Epithelial cell of esophagus (primary cell): ENCODE measurements around the gene CNTROB.
A peak's percentile ranks its signal among the peaks of the same experiment; 100 is the strongest.

ENCODE experiments used
- DNase-seq: peaks from one replicate; pipeline ENCODE4 v3.0.0; 2010; ENCODE audit warnings: low read depth
- H3K4me3 ChIP-seq: 2 replicates; pipeline ENCODE4 v1.5.1; 2011; ENCODE audit warnings: mild to moderate bottlenecking, low read length, control low read depth
- TF ChIP-seq, protein P1 (sequence below): IDR thresholded peaks from 2 replicates; pipeline ENCODE4 v1.5.1; 2011; ENCODE audit warnings: low read depth, mild to moderate bottlenecking, low read length, control low read depth, inconsistent platforms; ENCODE audit not compliant: insufficient read depth; ENCODE audit errors: missing control alignments

The CNTROB gene

DNA sequence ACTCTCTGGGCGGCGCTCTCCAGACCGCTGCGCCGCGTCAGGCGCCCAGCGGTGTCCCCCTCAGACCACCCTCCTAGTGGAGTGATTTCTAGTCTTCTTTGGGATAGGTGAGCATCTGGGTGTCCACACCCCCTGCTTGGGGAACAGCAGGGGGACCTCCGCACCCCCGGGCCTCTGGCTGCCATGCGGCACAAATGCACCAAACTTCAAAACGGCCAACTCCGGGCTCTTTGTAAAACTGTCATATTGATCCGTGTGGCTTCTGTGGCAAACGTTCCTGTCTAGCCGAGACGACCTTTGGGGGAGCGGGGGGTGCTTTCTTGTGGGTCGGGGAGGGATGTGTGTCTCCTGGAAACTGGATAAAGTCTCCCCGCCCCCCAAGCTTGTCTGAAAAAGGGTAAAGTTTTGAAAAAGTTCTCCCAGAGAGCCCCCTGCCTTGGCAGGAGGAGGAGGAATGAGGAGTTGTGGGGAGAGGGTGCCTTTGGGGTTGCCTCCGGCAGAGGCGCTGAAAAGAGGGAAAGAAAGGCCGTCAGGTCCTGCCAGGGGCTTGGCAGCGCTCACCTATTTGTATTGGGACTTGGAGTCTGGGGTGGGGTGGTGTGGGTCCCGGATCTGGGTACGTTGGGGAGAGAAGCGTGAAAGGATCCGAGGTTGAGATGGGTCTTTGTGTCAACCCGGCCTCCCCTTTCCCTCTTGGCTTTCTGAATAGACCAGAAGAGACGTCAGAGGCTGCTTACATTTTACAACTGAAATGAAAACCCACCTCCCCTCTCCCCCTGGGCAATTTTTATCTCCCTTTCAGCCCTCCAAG, 45.6 kb upstream of the CNTROB start:
- peak overlapping the region; percentile 82 for H3K4me3 ChIP-seq
- no peak for DNase-seq
- TF ChIP-seq, protein P1, sequence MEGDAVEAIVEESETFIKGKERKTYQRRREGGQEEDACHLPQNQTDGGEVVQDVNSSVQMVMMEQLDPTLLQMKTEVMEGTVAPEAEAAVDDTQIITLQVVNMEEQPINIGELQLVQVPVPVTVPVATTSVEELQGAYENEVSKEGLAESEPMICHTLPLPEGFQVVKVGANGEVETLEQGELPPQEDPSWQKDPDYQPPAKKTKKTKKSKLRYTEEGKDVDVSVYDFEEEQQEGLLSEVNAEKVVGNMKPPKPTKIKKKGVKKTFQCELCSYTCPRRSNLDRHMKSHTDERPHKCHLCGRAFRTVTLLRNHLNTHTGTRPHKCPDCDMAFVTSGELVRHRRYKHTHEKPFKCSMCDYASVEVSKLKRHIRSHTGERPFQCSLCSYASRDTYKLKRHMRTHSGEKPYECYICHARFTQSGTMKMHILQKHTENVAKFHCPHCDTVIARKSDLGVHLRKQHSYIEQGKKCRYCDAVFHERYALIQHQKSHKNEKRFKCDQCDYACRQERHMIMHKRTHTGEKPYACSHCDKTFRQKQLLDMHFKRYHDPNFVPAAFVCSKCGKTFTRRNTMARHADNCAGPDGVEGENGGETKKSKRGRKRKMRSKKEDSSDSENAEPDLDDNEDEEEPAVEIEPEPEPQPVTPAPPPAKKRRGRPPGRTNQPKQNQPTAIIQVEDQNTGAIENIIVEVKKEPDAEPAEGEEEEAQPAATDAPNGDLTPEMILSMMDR: no peak

GRCh38 chr17:7887038-7887481, 44.9 kb upstream of the CNTROB start:
- peak overlapping the region; percentile 82 for H3K4me3 ChIP-seq
- TF ChIP-seq, protein P1: peak; percentile 36
- DNase-seq: no peak

GRCh38 chr17:7887482-7888183, 44.4 kb upstream of the CNTROB start:
- DNase-seq: peak; percentile 95
- peak overlapping the region; percentile 82 for H3K4me3 ChIP-seq
- TF ChIP-seq, protein P1: no peak

- H3K4me3 ChIP-seq: peak within 1 kb of the TSS; percentile 82
- TF ChIP-seq, protein P1: no peak
- peak; percentile 95 for DNase-seq
Observed at GRCh38 chr17:7888184-7888920, 43.7 kb upstream of the CNTROB start, which contains the start of gene CHD3. Gene CHD3 (plus strand): TSS chr17:7888789. CDS start chr17:7889001, 212 bp downstream.

DNA sequence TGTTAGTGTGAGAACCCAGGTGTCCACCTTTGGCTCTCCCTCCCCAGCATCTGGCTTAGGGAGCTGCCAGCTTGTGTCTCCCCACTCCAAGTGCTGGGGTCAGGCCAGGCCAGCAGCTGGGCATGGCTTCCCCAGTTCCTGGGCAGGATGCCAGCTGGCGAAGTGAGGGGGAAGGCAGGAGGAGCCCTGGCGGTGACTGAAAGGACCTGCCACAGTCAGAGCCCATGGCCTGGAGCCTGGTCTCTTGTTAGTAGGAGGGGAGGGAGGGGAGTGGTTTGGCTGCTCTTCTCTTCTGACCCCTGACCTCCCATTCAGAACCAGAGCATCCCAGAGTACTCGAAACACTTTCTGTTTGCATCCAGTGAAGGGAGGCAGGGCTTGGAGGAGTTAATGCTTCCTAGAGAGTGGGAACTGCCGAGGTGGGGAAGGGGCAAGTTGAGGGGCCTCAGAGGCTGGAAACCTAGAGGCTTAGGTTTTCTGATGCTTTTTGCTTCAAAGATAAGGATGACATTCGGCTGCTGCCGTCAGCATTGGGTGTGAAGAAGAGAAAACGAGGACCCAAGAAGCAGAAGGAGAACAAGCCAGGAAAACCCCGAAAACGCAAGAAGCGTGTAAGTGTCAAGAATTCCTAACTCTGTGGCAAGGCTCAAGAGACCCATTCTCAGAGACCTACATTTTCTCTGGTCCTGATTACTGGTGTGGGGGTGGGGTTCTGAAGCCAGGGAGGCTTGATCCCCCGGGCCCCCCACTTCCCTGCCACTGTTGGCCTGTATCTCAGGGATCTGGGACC, 42.6 kb upstream of the CNTROB start:
- DNase-seq: peak; percentile 77
- peak overlapping the region; percentile 82 for H3K4me3 ChIP-seq
- TF ChIP-seq, protein P1: peak; percentile 52

DNA sequence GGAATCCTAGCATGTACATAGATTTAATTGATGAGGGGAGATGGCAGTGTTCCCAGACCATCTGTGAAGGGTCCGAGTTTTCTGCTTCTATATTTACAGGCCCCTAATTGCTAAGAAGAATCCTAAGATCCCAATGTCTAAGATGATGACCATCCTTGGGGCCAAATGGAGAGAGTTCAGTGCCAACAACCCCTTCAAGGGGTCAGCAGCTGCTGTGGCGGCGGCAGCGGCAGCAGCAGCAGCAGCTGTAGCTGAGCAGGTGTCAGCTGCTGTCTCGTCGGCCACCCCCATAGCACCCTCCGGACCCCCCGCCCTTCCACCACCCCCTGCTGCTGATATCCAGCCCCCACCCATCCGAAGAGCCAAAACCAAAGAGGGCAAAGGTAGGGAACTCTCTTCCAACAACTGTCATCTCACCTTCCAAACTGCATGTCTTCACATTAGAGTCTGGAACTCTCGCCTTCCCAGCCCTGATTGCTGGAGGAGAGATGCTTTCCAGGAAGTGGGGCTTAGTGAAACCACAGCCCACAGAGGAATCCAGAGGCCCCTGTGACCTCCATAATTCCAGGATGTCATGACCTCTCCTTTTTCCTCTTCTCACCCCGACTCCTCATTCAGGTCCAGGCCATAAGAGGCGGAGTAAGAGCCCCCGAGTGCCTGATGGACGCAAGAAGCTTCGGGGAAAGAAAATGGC, 38.7 kb upstream of the CNTROB start:
- TF ChIP-seq, protein P1: no peak
- H3K4me3 ChIP-seq: no peak overlapping the region
- no peak for DNase-seq
